IMR-90 (cell line): ENCODE results near the gene IL1F10. TPM values are rescaled to one million over a fixed set of nuclear protein-coding genes. Genes with fewer than 3 reads are reported as not detected.

Source experiments
- ATAC-seq: fragments of 200-7000 bp; cut with Tn5 transposase; 2 replicates; pipeline ENCODE4 v1.9.1; 2020; ENCODE audit warnings: low read depth, mild to moderate bottlenecking, moderate library complexity
- BruUV-seq: library from RNA; stranded (reverse); fragments of 400-500 nt; replicated peaks from 2 replicates; lab custom pipeline; 2021; lab: Mats Ljungman, UMichigan
- CTCF ChIA-PET: fragments of 300-600 bp; formaldehyde crosslinking; extraction: SDS; loops from one replicate; lab custom pipeline; 2021; ENCODE audit warnings: antibody characterized with exemption; lab: Yijun Ruan, JAX
- POLR2A ChIA-PET: fragments of 300-600 bp; sonication (Branson Sonifier 250); formaldehyde crosslinking; loops from one replicate; lab custom pipeline; 2022; ENCODE audit warnings: antibody characterized with exemption; ENCODE audit not compliant: unreplicated experiment; lab: Charles Lee
- DNase-seq: peaks from one replicate; pipeline ENCODE4 v3.0.0; 2013
- H2AFZ ChIP-seq: replicated peaks from 2 replicates; pipeline ENCODE3; 2013; ENCODE audit warnings: low read length, mild to moderate bottlenecking; ENCODE audit not compliant: poor library complexity
- H2AK5ac ChIP-seq: 2 replicates; pipeline ENCODE4 v1.6.1; 2013; ENCODE audit warnings: low read depth, low read length, inconsistent platforms
- H2AK9ac ChIP-seq: replicated peaks from 2 replicates; pipeline ENCODE3; 2013; ENCODE audit warnings: mild to moderate bottlenecking, low read depth, low read length, moderate library complexity; ENCODE audit not compliant: poor library complexity
- H2BK120ac ChIP-seq: 2 replicates; pipeline ENCODE4 v1.6.1; 2013; ENCODE audit warnings: low read depth, low read length, inconsistent platforms
- H2BK15ac ChIP-seq: 3 replicates; pipeline ENCODE4 v1.6.1; 2013; ENCODE audit warnings: low read depth, low read length, inconsistent platforms
- H2BK20ac ChIP-seq: 2 replicates; pipeline ENCODE4 v1.6.1; 2013; ENCODE audit warnings: low read depth, mild to moderate bottlenecking, inconsistent platforms, low read length, moderate library complexity
- H2BK5ac ChIP-seq: 2 replicates; pipeline ENCODE4 v1.6.1; 2013; ENCODE audit warnings: mild to moderate bottlenecking, low read depth, low read length, inconsistent platforms; ENCODE audit not compliant: poor library complexity, severe bottlenecking
- H3K14ac ChIP-seq: replicated peaks from 2 replicates; pipeline ENCODE4 v1.6.1; 2013; ENCODE audit warnings: low read depth, low read length, inconsistent platforms
- H3K18ac ChIP-seq: 2 replicates; pipeline ENCODE4 v1.6.1; 2013; ENCODE audit warnings: low read depth, low read length, control low read depth
- H3K23ac ChIP-seq: 2 replicates; pipeline ENCODE4 v1.6.1; 2013; ENCODE audit warnings: low read depth, low read length, inconsistent platforms
- H3K27ac ChIP-seq: 2 replicates; pipeline ENCODE4 v1.5.1; 2013; ENCODE audit warnings: mild to moderate bottlenecking, control low read depth, low read length; ENCODE audit not compliant: insufficient read depth
- H3K27me3 ChIP-seq: 2 replicates; pipeline ENCODE4 v1.6.1; 2013; ENCODE audit warnings: low read length; ENCODE audit not compliant: control insufficient read depth, insufficient read depth
- H3K36me3 ChIP-seq: 2 replicates; pipeline ENCODE4 v1.6.1; 2013; ENCODE audit warnings: low read length, mixed read lengths; ENCODE audit not compliant: control insufficient read depth, insufficient read depth
- H3K4ac ChIP-seq: 2 replicates; pipeline ENCODE4 v1.6.1; 2013; ENCODE audit warnings: low read depth, low read length, inconsistent platforms
- H3K4me1 ChIP-seq: 2 replicates; pipeline ENCODE4 v1.6.1; 2013; ENCODE audit warnings: low read length, mixed read lengths; ENCODE audit not compliant: control insufficient read depth, insufficient read depth
- H3K4me2 ChIP-seq: 2 replicates; pipeline ENCODE4 v1.6.1; 2013; ENCODE audit warnings: low read depth, mild to moderate bottlenecking, control low read depth, low read length, moderate library complexity
- H3K4me3 ChIP-seq: 2 replicates; pipeline ENCODE4 v1.5.1; 2013; ENCODE audit warnings: low read depth, mild to moderate bottlenecking, control low read depth, low read length, moderate library complexity; ENCODE audit not compliant: insufficient read depth
- H3K56ac ChIP-seq: 2 replicates; pipeline ENCODE4 v1.6.1; 2013; ENCODE audit warnings: low read length, inconsistent platforms; ENCODE audit not compliant: insufficient read depth; ENCODE audit errors: extremely low read depth
- H3K79me1 ChIP-seq, 2 experiments: 2 replicates each; pipeline ENCODE4 v1.6.1; 2013; ENCODE audit warnings: low read length in 2 of 2, inconsistent platforms in 1 of 2, low read depth in 1 of 2
- H3K9ac ChIP-seq: 2 replicates; pipeline ENCODE4 v1.6.1; 2013; ENCODE audit warnings: low read depth, low read length, control low read depth
- H3K9me1 ChIP-seq: 2 replicates; pipeline ENCODE4 v1.6.1; 2013; ENCODE audit warnings: low read length, inconsistent platforms; ENCODE audit not compliant: insufficient read depth
- H3K9me3 ChIP-seq: 2 replicates; pipeline ENCODE4 v1.6.1; 2013; ENCODE audit warnings: low read length; ENCODE audit not compliant: control insufficient read depth, insufficient read depth
- H4K20me1 ChIP-seq: 2 replicates; pipeline ENCODE4 v1.6.1; 2013; ENCODE audit warnings: low read length, inconsistent platforms; ENCODE audit not compliant: insufficient read depth
- H4K5ac ChIP-seq: 2 replicates; pipeline ENCODE4 v1.6.1; 2013; ENCODE audit warnings: mild to moderate bottlenecking, low read depth, low read length, control low read depth
- H4K8ac ChIP-seq, 2 experiments: 2 replicates each; pipeline ENCODE4 v1.6.1; 2013; ENCODE audit warnings: low read depth in 2 of 2, low read length in 2 of 2, control low read depth in 1 of 2, inconsistent platforms in 1 of 2
- H4K91ac ChIP-seq: 2 replicates; pipeline ENCODE4 v1.6.1; 2013; ENCODE audit warnings: low read depth, low read length, inconsistent platforms; ENCODE audit not compliant: insufficient read depth
- BHLHE40 ChIP-seq: fragments of 150-350 bp; IDR thresholded peaks from 2 replicates; pipeline ENCODE4 v1.6.1; 2016; ENCODE audit warnings: mild to moderate bottlenecking, low read depth, low read length
- CEBPB ChIP-seq: IDR thresholded peaks from 2 replicates; pipeline ENCODE4 v1.6.1; 2012; ENCODE audit warnings: low read depth, low read length, improper control_type of control experiment
- FOS ChIP-seq: fragments of 150-350 bp; IDR thresholded peaks from 2 replicates; pipeline ENCODE4 v1.6.1; 2016; ENCODE audit warnings: low read depth, low read length
- MAFK ChIP-seq: IDR thresholded peaks from 2 replicates; pipeline ENCODE4 v1.6.1; 2012; ENCODE audit warnings: low read depth, low read length, improper control_type of control experiment
- MAZ ChIP-seq: IDR thresholded peaks from 2 replicates; pipeline ENCODE4 v1.6.1; 2012; ENCODE audit warnings: low read depth, mild to moderate bottlenecking, low read length, improper control_type of control experiment, moderate library complexity, borderline replicate concordance
- MXI1 ChIP-seq: IDR thresholded peaks from 2 replicates; pipeline ENCODE4 v1.6.1; 2012; ENCODE audit warnings: low read depth, mild to moderate bottlenecking, low read length, moderate library complexity, borderline replicate concordance
- NFE2L2 ChIP-seq: fragments of 150-350 bp; IDR thresholded peaks from 2 replicates; pipeline ENCODE4 v1.6.1; 2016; ENCODE audit warnings: low read depth, mild to moderate bottlenecking, low read length
- POLR2A ChIP-seq: IDR thresholded peaks from 2 replicates; pipeline ENCODE4 v1.6.1; 2012; ENCODE audit warnings: mild to moderate bottlenecking, low read depth, low read length
- RAD21 ChIP-seq: IDR thresholded peaks from 2 replicates; pipeline ENCODE4 v1.6.1; 2012; ENCODE audit warnings: low read length, improper control_type of control experiment
- RCOR1 ChIP-seq: IDR thresholded peaks from 2 replicates; pipeline ENCODE4 v1.6.1; 2012; ENCODE audit warnings: mild to moderate bottlenecking, low read length, improper control_type of control experiment; ENCODE audit not compliant: insufficient replicate concordance
- RFX5 ChIP-seq: IDR thresholded peaks from 2 replicates; pipeline ENCODE4 v1.8.0; 2012; ENCODE audit warnings: low read depth, mild to moderate bottlenecking, low read length, moderate library complexity
- SMC3 ChIP-seq: fragments of 150-350 bp; IDR thresholded peaks from 2 replicates; pipeline ENCODE4 v1.6.1; 2016; ENCODE audit warnings: low read depth, mild to moderate bottlenecking, antibody characterized with exemption, low read length, moderate library complexity
- WGBS, 2 experiments: methylation state at CpG; one replicate each; pipeline versions ENCODE4 v1.1.5 to v1.1.7; 2013; ENCODE audit warnings: missing lambda C conversion rate in 2 of 2; ENCODE audit not compliant: insufficient read length in 1 of 2; ENCODE audit errors: extremely low coverage in 2 of 2; 5-methylcytosine and 5-hydroxymethylcytosine counted together
- dilution Hi-C: fragments of 300-500 bp; cut with HindIII; formaldehyde crosslinking; loops from one replicate; pipeline ENCODE4 v1.14.3; 2018; ENCODE audit warnings: low sequenced_read_pairs; ENCODE audit not compliant: unreplicated experiment
- in situ Hi-C: fragments of 300-500 bp; cut with MboI; formaldehyde crosslinking; loops from 3 replicates; pipeline ENCODE4 v1.14.3; 2019; ENCODE audit warnings: low sequenced_read_pairs, inconsistent platforms, mixed read lengths
- intact Hi-C: fragments of 100-400 bp; cut with micrococcal nuclease; formaldehyde crosslinking; loops from 2 replicates; pipeline ENCODE4 v1.10.0; 2022
- polyA plus RNA-seq, 3 experiments: library from polyadenylated mRNA; depleted of rRNA; stranded (reverse); fragments of >200 nt; gene quantifications; 2 replicates each; pipeline ENCODE4 v1.2.3, GENCODE V29; 2012; ENCODE audit warnings: low replicate concordance in 1 of 3
- total RNA-seq: library from RNA; depleted of rRNA; stranded (reverse); fragments of >200 nt; gene quantifications from 2 replicates; pipeline ENCODE4 v1.2.3, GENCODE V29; 2012
- TF ChIP-seq, protein P1 (sequence below): fragments of 150-350 bp; IDR thresholded peaks from 2 replicates; pipeline ENCODE4 v1.6.1; 2016; ENCODE audit warnings: low read depth, mild to moderate bottlenecking, low read length, moderate library complexity, borderline replicate concordance
- TF ChIP-seq, protein P2 (sequence below): fragments of 150-350 bp; IDR thresholded peaks from 2 replicates; pipeline ENCODE4 v1.6.1; 2017; ENCODE audit warnings: mild to moderate bottlenecking, antibody characterized with exemption, low read length, low read depth

IL1F10 gene
- total and polyA plus RNA-seq, 2 of the 4 experiments (the other 2 are of a cell fraction), result not detected

DNA sequence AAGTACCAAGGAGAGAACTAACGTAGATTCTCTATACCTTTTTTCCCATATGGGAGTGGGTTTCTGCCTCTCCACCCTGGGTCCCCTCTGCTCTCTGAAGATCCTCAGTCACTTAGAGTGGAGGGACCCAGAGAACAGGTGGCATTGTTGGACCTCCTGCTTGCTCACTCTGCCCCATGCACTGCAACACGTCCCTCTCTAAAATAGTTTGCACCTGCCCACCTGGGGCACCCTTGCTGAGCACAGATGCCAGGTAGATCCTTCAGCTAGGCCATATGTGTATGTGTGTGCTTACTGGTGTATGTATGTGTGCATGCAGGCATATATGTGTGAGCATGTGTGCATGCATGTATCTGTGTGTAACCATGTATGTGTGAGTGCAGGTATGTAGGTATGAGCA, 6.5 kb upstream of the IL1F10 start:
- no peak overlapping the region for H3K23ac ChIP-seq
- no peak overlapping the region for H4K5ac ChIP-seq
- H2BK5ac ChIP-seq, result no peak overlapping the region
- H3K4ac ChIP-seq, result no peak overlapping the region
- no CpG with 5 or more reads among the region's 2 CpGs for WGBS, 2 experiments
- no peaks in the 10 kb centered on the region for H3K4me1 ChIP-seq
- no peak overlapping the region for H2BK15ac ChIP-seq
- no peak overlapping the region for H2AFZ ChIP-seq
- ChIA-PET POLR2A (no interaction called here), CTCF (no interaction called here)
- no peaks in the 10 kb centered on the region for H3K9me3 ChIP-seq
- no peak overlapping the region for H2AK5ac ChIP-seq
- H3K14ac ChIP-seq, result no peak overlapping the region
- dilution Hi-C loops, result no loop called here
- peaks cover 3% of the 10 kb centered on the region for H3K27me3 ChIP-seq
- H4K91ac ChIP-seq, result no peak overlapping the region
- no peak overlapping the region for H3K4me2 ChIP-seq
- H3K27ac ChIP-seq, result no peak overlapping the region
- TF ChIP-seq BHLHE40, result no peak
- TF ChIP-seq, protein P1, sequence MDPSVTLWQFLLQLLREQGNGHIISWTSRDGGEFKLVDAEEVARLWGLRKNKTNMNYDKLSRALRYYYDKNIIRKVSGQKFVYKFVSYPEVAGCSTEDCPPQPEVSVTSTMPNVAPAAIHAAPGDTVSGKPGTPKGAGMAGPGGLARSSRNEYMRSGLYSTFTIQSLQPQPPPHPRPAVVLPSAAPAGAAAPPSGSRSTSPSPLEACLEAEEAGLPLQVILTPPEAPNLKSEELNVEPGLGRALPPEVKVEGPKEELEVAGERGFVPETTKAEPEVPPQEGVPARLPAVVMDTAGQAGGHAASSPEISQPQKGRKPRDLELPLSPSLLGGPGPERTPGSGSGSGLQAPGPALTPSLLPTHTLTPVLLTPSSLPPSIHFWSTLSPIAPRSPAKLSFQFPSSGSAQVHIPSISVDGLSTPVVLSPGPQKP, result no peak
- no peak for TF ChIP-seq MAZ
- TF ChIP-seq FOS, result no peak
- no peak for TF ChIP-seq MXI1
- no peak for TF ChIP-seq RAD21
- no peak for TF ChIP-seq NFE2L2
- no peak for TF ChIP-seq MAFK
- no peak for TF ChIP-seq RFX5
- TF ChIP-seq CEBPB, result no peak
- TF ChIP-seq RCOR1, result no peak
- TF ChIP-seq, protein P2, sequence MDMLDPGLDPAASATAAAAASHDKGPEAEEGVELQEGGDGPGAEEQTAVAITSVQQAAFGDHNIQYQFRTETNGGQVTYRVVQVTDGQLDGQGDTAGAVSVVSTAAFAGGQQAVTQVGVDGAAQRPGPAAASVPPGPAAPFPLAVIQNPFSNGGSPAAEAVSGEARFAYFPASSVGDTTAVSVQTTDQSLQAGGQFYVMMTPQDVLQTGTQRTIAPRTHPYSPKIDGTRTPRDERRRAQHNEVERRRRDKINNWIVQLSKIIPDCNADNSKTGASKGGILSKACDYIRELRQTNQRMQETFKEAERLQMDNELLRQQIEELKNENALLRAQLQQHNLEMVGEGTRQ, result no peak
- no peak for TF ChIP-seq POLR2A
- TF ChIP-seq SMC3, result no peak
- ATAC-seq (no peak), DNase-seq (no peak)
- H3K56ac ChIP-seq, result no peak overlapping the region
- H3K9me1 ChIP-seq, result no peaks in the 10 kb centered on the region
- no peak overlapping the region for H3K9ac ChIP-seq
- H3K36me3 ChIP-seq, result no peaks in the 10 kb centered on the region
- no peaks in the 10 kb centered on the region for H4K20me1 ChIP-seq
- H4K8ac ChIP-seq, result no peak overlapping the region
- intact Hi-C loops, result no loop called here
- no peak overlapping the region for H2BK120ac ChIP-seq
- no peaks in the 10 kb centered on the region for H3K79me1 ChIP-seq
- no TSS peak for BruUV-seq
- in situ Hi-C loops, result no loop called here
- no peak overlapping the region for H3K4me3 ChIP-seq
- no peak overlapping the region for H2BK20ac ChIP-seq
- H3K18ac ChIP-seq, result no peak overlapping the region
- H2AK9ac ChIP-seq, result no peak overlapping the region
